GM12864 (cell line): ENCODE results near the gene SPATA19.

ENCODE experiments used
- DNase-seq: peaks from one replicate; pipeline ENCODE4 v3.0.0-alpha.2; 2011; ENCODE audit warnings: low read depth
- H3K4me3 ChIP-seq: 2 replicates; pipeline ENCODE4 v1.5.1; 2011; ENCODE audit warnings: mild to moderate bottlenecking, low read depth, low read length, control low read depth
- CTCF ChIP-seq: IDR thresholded peaks from 2 replicates; pipeline ENCODE4 v1.5.1; 2011; ENCODE audit warnings: low read depth, mild to moderate bottlenecking, moderate library complexity, low read length, control low read depth, inconsistent platforms; ENCODE audit errors: missing control alignments

SPATA19 gene

GRCh38 chr11:133835593-133836548 is 9.4 kb downstream of the SPATA19 start:
- no peak overlapping the region for H3K4me3 ChIP-seq
- no peak for TF ChIP-seq CTCF
- DNase-seq = no peak

GRCh38 chr11:133834682-133835592 is 10.4 kb downstream of the SPATA19 start:
- DNase-seq = peak; percentile 21
- H3K4me3 ChIP-seq = no peak overlapping the region
- TF ChIP-seq CTCF = peak; percentile 80

- no peak for DNase-seq
Observed at GRCh38 chr11:133833898-133834681, 11.2 kb downstream of the SPATA19 start.

GRCh38 chr11:133832991-133833897 is 12.1 kb downstream of the SPATA19 start:
- DNase-seq = no peak
- TF ChIP-seq CTCF = no peak
- H3K4me3 ChIP-seq = no peak overlapping the region

More at GRCh38 chr11:133833898-133834681, 11.2 kb downstream of the SPATA19 start:
- no peak overlapping the region for H3K4me3 ChIP-seq
- no peak for TF ChIP-seq CTCF

GRCh38 chr11:133832096-133832990 is 13.0 kb downstream of the SPATA19 start:
- no peak for DNase-seq
- no peak for TF ChIP-seq CTCF
- no peak overlapping the region for H3K4me3 ChIP-seq
